Hepatic stellate cell (primary cell): ENCODE data around the gene OGA.
A peak's percentile ranks its signal among the peaks of the same experiment; 100 is the strongest.
"Not testable (repeated sequence)": the region's sequence is repeated elsewhere in the genome, so short reads cannot be mapped to it uniquely, and the experiment has no call there.

Source experiments
- DNase-seq: peaks from one replicate; pipeline ENCODE4 v3.0.0; 2011; ENCODE audit warnings: low spot score

The OGA gene

DNA sequence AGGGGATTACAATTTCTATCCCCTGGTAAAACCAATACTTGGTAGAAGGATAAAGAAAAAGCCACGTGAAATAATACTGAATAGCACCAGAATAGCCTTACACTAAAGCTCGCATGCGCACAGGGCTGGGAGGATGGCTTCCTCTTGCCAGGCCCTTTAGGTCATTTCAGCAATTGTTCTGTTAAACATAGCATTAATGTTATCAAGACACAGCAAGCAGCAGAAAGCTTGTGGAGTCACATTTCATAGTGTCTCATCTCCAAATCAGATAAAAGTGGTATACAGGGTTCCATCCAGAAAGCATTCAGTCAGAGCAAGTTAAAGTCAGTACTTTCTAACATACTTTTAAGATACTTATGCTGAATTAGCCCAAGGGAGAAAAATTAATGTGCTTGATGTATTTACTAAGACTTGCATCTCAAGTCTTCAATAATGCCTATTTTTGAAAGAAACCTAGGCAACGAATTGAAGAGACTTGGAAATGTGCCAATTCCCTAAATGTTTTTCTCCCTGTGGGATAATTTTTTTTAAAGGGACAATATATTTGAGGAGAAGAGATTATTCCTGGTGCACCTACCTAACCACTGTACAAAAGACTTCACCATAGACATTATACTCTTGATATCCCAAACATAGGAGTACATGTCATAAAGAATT is 20.7 kb downstream of the OGA start:
- DNase-seq: no peak

- no peak for DNase-seq
Measured at GRCh38 chr10:101793526-101793925, 24.7 kb downstream of the OGA start.

DNA sequence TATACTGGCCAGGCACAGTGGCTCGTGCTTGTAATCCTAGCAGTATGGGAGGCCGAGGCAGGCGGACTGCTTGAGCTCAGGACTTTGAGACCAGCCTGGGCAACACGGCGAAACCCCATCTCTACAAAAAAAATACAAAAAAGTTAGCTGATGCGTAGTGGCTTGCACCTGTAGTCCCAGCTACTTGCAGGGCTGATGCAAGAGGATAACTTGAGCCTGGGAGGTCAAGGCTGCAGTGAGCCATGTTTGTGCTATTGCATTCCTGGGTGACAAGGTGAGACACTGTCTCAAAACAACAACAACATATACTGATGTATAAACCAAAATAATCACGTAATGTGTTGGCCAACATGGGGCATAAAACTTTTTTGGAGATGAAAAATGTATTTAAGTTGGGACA is 28.6 kb downstream of the OGA start:
- DNase-seq: no peak

GRCh38 chr10:101789231-101789630 is 29.0 kb downstream of the OGA start:
- not testable (repeated sequence) for DNase-seq

DNA sequence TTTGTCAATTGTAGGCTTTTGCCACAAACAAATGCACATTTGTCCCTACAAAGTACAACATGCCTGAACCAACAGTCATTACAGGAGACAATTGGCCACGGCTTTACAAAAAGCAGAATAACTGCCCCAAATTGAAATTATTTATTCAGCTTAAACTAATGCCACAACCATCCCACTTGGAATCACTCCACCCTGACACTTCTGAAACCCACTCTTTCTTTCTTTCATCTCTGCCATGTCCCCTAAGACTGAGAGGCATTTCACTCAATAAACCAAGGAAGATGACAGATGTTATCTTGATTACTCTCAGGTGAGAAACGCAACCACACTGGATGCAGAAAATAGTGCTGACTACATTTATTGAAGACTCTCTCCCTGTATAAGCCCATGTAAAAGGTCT is 32.4 kb downstream of the OGA start:
- DNase-seq: no peak

DNA sequence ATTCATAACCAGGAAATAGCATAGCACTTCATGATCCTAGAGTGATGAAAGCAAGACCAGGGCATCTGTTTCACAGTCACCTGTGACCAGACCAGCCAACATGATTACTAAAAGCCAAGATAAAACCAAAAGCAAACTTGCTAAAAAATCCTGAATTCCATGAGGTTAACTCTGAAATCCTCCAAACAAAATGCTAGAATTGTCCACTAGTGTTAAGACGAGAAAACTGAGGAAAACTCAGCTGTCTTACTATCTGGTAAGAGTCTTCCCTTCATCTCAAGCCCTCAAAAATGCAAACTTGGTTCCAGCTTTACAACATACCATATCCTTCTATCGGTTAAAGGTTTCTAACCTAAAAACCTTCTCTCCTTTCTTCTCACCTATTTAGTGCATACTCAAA is 33.7 kb downstream of the OGA start:
- no peak for DNase-seq

- DNase-seq: no peak
Measured at GRCh38 chr10:101783736-101784118, 34.5 kb downstream of the OGA start.

GRCh38 chr10:101782811-101783735 is 35.2 kb downstream of the OGA start, which contains the start of gene NPM3:
Gene NPM3, minus strand, starts transcription at chr10:101783446. Its CDS starts 56 bp downstream, at chr10:101783390.
- DNase-seq: peak; percentile 95

DNA sequence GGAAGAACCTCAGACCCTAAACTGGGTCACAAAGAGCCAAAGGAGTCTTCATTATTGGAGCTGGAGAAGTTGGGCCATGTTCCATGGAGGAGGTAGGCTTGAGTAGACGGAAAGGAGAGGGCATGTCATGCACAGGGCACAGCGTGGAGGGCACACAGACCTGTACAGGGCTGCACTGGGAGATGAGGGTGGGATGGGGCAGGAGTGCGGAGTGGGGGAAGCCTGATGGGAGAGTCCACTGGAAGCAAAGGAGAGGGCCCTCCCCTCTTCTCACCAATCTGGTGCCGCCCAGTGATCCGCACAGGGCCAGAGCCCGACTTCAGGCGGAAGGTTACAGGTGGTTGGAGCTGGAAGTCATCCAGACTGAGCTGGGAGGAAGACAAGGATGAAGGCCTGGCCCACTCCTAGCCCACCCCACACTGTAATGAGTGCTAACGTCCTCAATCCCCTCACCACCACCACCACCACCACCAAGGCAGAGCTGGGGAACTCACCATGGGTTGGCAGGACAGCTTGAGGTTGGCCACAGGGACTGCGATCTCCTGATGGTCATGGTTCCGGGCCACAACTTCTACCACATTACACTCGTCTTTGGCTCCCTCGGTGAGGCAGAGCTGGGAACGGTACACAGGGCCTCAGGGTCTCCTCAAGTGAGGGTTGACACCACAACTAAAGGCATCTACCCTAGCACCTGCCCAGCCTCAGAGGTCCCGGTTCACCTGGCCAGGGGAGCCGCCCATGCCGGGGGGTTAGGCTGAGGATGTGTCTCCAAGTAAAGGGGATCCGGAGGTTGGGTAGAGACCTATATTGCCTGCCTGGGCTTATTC is 36.0 kb downstream of the OGA start:
- DNase-seq: no peak

DNA sequence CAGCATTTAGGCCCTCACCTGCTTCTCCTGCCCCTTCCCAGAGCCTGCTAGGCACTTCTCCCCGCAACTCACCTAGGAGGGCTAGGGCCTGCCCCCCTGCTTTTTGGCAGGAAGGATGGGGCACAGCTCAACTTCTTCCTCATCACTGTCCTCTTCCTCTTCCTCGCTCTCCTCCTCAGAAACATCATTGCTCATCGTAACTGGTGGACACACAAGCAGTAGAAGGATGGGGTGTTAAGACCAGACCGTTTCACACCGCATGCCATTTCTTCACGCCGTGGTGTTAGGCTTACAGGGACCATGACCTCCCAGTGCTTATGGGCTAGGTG is 36.6 kb downstream of the OGA start:
- no peak for DNase-seq

DNA sequence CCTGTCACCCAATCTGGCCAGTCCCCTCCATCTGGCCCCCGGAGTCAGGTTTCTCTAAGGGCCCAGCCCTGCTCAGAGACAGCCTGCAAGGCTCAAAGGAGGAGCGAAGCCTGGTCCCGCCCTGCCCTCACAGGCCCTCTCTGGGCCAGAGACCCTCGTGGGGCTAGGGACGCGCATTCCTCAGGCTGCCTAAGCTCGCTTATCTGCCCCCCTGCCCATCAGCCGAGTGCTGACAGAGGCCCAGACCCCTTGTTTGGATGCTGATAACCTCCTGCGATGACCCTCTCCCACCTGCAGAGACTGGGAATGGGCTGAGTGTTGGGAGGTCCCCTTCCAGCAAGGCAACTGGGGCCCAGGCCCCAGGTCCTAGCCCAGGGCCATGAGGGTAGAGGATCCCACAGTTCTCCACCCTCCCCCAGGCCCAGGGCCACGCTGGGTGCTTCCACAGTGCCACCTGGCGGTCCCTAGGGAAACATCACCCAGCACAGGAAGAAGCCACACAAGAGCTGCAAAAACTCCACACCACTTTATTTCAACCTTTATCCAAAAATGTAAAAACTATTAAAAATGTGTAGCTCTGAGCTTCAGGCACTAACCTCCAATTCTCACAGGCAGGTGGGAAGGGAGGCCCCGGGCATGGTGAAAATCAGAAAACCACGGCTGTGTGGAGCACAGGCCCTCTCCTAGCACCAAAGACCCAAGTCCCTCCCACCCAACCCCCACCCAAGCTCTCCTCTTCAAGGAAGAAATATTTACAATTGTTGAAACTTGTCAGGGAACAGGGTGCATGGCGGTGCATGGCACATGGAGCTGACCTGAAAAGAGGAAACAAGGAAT is 37.2 kb downstream of the OGA start:
- DNase-seq: peak; percentile 93

- DNase-seq: no peak
Measured at GRCh38 chr10:101780187-101780817, 37.9 kb downstream of the OGA start.

GRCh38 chr10:101779544-101780186 is 38.6 kb downstream of the OGA start:
- DNase-seq: peak; percentile 83

DNA sequence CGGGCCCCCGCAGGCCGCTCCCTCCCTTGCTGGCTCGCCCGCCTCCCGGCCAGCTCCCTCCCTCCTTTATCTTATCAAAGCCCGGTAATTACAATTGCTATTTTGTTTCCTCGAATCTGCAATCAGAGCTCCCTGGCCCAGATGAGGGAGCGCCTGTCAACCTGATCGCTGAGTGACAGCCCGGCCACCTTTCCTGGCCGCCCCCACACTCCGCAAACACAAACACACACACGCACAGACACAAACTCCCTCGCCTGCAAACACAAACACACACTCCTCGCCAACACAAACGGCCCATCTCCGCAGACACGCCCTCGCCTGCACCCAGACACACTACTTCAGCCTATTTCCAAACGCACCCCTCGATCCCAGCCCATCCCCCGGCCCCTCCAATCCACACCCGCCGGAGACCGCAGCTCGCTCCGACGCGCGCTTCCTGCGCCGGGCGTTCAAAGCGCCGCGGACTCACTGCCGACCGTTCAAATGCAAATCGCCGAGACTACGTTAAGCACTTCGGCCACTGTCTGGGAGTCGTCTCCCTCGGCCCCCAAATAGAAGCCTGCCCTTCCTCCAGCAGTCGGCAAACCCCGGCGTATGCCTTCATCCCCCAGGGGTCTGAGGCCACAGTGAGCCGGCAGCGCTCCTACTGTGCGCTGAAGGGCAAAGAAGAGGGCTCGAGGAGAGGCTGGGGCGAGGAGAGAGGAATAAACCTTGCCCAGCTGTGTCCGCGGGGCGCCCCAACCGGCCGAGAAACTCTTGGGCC is 39.3 kb downstream of the OGA start:
- peak; percentile 62 for DNase-seq

GRCh38 chr10:101778151-101778780 is 40.0 kb downstream of the OGA start:
- DNase-seq: no peak

DNA sequence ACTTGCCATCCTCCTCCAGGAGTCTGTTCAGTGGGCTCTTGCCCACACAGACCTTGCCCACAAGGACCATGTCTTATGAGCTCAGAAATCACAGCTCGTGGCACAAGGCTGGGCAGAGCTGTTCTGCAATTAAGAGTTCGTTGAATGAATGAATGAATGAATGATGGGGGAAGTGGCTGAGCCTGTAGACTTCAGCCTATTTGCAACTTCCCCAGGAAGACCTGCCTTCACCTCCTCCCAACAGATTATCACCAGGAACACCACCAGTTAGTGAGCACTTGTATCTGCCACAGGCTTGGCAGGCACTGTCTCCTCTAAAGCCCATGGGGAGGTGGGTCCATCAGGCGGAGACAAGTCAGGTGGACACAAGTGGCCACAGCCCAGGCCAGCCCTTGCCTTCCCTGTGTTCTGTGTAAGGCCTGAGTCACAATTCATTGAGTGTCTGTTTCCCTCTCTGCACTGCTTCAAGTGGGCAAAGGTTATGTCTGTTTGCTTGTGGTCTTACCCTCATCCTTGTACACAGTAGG is 40.6 kb downstream of the OGA start:
- no peak for DNase-seq

DNA sequence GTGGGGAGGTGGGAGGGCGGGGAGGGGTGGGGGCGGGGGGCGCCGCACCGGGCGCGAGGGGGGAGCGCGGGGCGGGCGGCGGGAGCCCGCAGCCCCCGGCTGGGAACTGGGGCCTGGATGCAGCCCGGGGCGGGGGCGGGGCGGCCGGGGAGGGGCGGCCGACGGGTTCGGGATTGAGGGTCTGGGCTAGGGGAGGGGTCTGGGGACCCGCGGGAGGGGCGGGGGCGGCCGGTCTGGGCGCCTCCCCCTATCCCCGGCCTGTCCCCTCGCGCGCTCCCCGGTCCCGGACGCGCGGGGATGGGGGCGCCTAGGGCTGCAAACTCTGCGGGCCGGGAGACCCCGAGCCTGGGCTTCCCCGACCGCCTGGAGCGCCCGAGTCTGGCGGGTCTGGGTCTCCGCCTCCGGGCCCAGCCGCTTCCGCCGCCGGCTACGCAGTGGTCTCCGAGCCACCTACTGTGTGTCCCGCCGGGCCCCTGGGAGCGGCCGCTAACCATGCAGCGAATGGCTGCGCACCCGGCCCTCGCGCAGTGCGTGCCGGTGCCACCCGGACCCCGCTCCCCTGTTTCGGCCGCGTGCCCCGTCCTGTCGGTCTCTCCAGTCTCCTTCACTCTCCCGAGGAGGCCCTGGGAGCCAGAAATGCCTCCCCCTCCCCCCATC is 42.0 kb downstream of the OGA start:
- no peak for DNase-seq

- no peak for DNase-seq
Measured at GRCh38 chr10:101775273-101776160, 42.7 kb downstream of the OGA start, which contains the start of gene FGF8. Gene FGF8, minus strand, starts transcription at chr10:101776114. Its CDS starts 214 bp downstream, at chr10:101775900.
